Astrocyte (in vitro differentiated cells and primary cell): ENCODE results near the gene GP1BA.
"Not testable (repeated sequence)": the region's sequence is repeated elsewhere in the genome, so short reads cannot be mapped to it uniquely, and the experiment has no call there.

ENCODE experiments used
- CTCF ChIP-seq: IDR thresholded peaks from 2 replicates; pipeline ENCODE4 v1.5.1; 2011; ENCODE audit warnings: low read depth, mild to moderate bottlenecking, inconsistent platforms, low read length, moderate library complexity; ENCODE audit not compliant: insufficient read depth
- EZH2 ChIP-seq: IDR thresholded peaks from 2 replicates; pipeline ENCODE4 v1.6.1; 2012; ENCODE audit warnings: mild to moderate bottlenecking, low read length, inconsistent platforms; ENCODE audit not compliant: insufficient read depth

DNA sequence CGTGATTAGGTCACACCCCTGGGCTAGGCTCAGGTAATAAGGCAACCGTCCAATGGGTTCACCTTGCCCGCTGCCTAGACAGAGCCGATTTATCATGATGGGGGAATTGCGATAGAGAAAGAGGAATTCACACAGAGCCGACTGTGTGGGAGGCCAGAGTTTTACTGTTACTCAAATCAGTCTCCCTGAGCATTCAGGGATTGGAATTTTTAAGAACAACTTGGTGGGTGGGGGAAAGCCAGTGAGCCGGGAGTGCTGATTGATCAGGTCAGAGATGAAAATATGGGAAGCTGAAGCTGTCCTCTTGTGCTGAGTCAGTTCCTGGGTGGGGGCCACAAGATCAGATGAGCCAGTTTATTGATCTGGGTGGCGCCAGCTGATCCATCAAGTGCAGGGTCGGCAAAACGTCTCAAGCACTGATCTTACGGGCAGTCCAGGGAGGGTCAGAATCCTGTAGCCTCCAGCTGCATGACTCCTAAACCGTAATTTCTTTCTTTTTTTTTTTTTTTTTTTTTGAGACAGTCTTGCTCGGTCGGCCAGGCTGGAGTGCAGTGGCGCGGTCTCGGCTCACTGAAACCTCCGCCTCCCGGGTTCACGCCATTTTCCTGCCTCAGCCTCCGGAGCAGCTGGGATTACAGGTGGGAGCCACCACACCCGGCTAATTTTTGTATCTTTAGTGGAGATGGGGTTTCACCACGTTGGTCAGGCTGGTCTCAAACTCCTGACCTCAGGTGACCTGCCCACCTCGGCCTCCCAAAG is 5.3 kb upstream of the GP1BA start:
- TF ChIP-seq CTCF, EZH2: not testable (repeated sequence)
